Measurements from ENCODE around the gene SNX25.
A peak's percentile ranks its signal among the peaks of the same experiment; 100 is the strongest.
"Not testable (repeated sequence)": the region's sequence is repeated elsewhere in the genome, so short reads cannot be mapped to it uniquely, and the experiment has no call there.

Gene SNX25

GRCh38 chr4:185323606-185324005, 114.2 kb downstream of the SNX25 start:
- H3K4me3 ChIP-seq (ENCODE audit: low read depth, low read length) = no peak overlapping the region
- no peak for TF ChIP-seq CTCF (IDR thresholded peaks at IDR 0.05; ENCODE audit: insufficient read depth, low read depth, low read length, missing control alignments)
- DNase-seq (ENCODE audit: low read depth) = no peak

- DNase-seq (ENCODE audit: low read depth) = not testable (repeated sequence)
Observed at GRCh38 chr4:185324361-185324760, 115.0 kb downstream of the SNX25 start.

GRCh38 chr4:185325721-185326120, 116.3 kb downstream of the SNX25 start:
- H3K4me3 ChIP-seq (ENCODE audit: low read depth, low read length); DNase-seq (ENCODE audit: low read depth): not testable (repeated sequence)

More at GRCh38 chr4:185324361-185324760, 115.0 kb downstream of the SNX25 start:
- H3K4me3 ChIP-seq (ENCODE audit: low read depth, low read length) = not testable (repeated sequence)

- H3K4me3 ChIP-seq (ENCODE audit: low read depth, low read length) = no peak overlapping the region
- no peak for DNase-seq (ENCODE audit: low read depth)
- no peak for TF ChIP-seq CTCF (IDR thresholded peaks at IDR 0.05; ENCODE audit: insufficient read depth, low read depth, low read length, missing control alignments)
Observed at GRCh38 chr4:185328586-185328985, 119.2 kb downstream of the SNX25 start.

GRCh38 chr4:185329879-185330510, 120.6 kb downstream of the SNX25 start:
- H3K4me3 ChIP-seq (ENCODE audit: low read depth, low read length); DNase-seq (ENCODE audit: low read depth): not testable (repeated sequence)

- TF ChIP-seq CTCF (IDR thresholded peaks at IDR 0.05; ENCODE audit: insufficient read depth, low read depth, low read length, missing control alignments) = no peak
- peak; percentile 92 for DNase-seq (ENCODE audit: low read depth)
- no peak overlapping the region for H3K4me3 ChIP-seq (ENCODE audit: low read depth, low read length)
Observed at GRCh38 chr4:185332575-185333464, 123.4 kb downstream of the SNX25 start.

- no peak for DNase-seq (ENCODE audit: low read depth)
- H3K4me3 ChIP-seq (ENCODE audit: low read depth, low read length) = no peak overlapping the region
- no peak for TF ChIP-seq CTCF (IDR thresholded peaks at IDR 0.05; ENCODE audit: insufficient read depth, low read depth, low read length, missing control alignments)
Observed at GRCh38 chr4:185334326-185334725, 124.9 kb downstream of the SNX25 start.

GRCh38 chr4:185335579-185335978, 126.2 kb downstream of the SNX25 start:
- DNase-seq (ENCODE audit: low read depth) = no peak
- TF ChIP-seq CTCF (IDR thresholded peaks at IDR 0.05; ENCODE audit: insufficient read depth, low read depth, low read length, missing control alignments) = no peak
- no peak overlapping the region for H3K4me3 ChIP-seq (ENCODE audit: low read depth, low read length)

Data from GM12865 (cell line).